Astrocyte of the cerebellum (primary cell): ENCODE data around the gene ZGLP1.

Source experiments
- DNase-seq: peaks from one replicate; pipeline ENCODE4 v3.0.0-alpha.2; 2011; ENCODE audit warnings: low read depth
- H3K4me3 ChIP-seq: 2 replicates; pipeline ENCODE4 v1.5.1; 2011; ENCODE audit warnings: mild to moderate bottlenecking, low read depth, low read length, moderate library complexity
- CTCF ChIP-seq: IDR thresholded peaks from 2 replicates; pipeline ENCODE4 v1.5.1; 2012; ENCODE audit warnings: low read length, low read depth, moderate library complexity, mild to moderate bottlenecking; ENCODE audit errors: missing control alignments
- in situ Hi-C: cut with HindIII; loops from 2 replicates; pipeline ENCODE4 v1.10.0; 2017; ENCODE audit warnings: low sequenced_read_pairs

The ZGLP1 gene

GRCh38 chr19:10256970-10257615 lies 52.5 kb downstream of the ZGLP1 start:
- TF ChIP-seq CTCF: no peak
- in situ Hi-C loops: no loop called here
- no peak overlapping the region for H3K4me3 ChIP-seq

GRCh38 chr19:10256551-10256950 lies 53.1 kb downstream of the ZGLP1 start:
- no peak for DNase-seq
- no peak overlapping the region for H3K4me3 ChIP-seq
- TF ChIP-seq CTCF: no peak
- in situ Hi-C loops: no loop called here

More at GRCh38 chr19:10256970-10257615, 52.5 kb downstream of the ZGLP1 start:
- DNase-seq: no peak

- no peak for DNase-seq
- TF ChIP-seq CTCF: no peak
- in situ Hi-C loops: no loop called here
- no peak overlapping the region for H3K4me3 ChIP-seq
Measured at GRCh38 chr19:10255358-10255757, 54.3 kb downstream of the ZGLP1 start.
